ENCODE measurements around the gene PSMD14. TPM values are rescaled to one million over a fixed set of nuclear protein-coding genes. Genes with fewer than 3 reads are reported as not detected.
"Not testable (repeated sequence)": the region's sequence is repeated elsewhere in the genome, so short reads cannot be mapped to it uniquely, and the experiment has no call there.

Gene PSMD14
- 103 and 113 TPM in 2 replicates for total RNA-seq

GRCh38 chr2:161308178-161308955 is at the start of gene PSMD14:
Gene PSMD14, plus strand, starts transcription at chr2:161308425. Its CDS starts 10,401 bp downstream, at chr2:161318826.
- H3K4me3 Mint-ChIP-seq, result peak within 1 kb of the TSS; percentile 91
- peaks cover 5% of the 10 kb centered on the region for H3K27me3 Mint-ChIP-seq (ENCODE audit: insufficient read depth)
- H3K9me3 Mint-ChIP-seq, result peaks cover 5% of the 10 kb centered on the region
- intact Hi-C loops (cut with micrococcal nuclease), result loop anchor here (1.0 to 10.0 kb wide), 10 partner anchors 64 to 1596 kb away; partner anchors contain the start of genes IFIH1, MARCHF7, RBMS1 and TANK
- H3K27ac Mint-ChIP-seq, result peak within 1 kb of the TSS; percentile 94
- peaks cover 33% of the 10 kb centered on the region for H3K4me1 Mint-ChIP-seq (ENCODE audit: low read depth)
- H3K36me3 Mint-ChIP-seq (ENCODE audit: low read depth), result peaks cover 25% of the 10 kb centered on the region
- DNase-seq (ENCODE audit: low spot score), result peak; percentile 90

GRCh38 chr2:161265874-161266273 is 42.4 kb upstream of the PSMD14 start:
- Mint-ChIP-seq H3K4me3 (no peak overlapping the region), H3K27ac (no peak overlapping the region), H3K9me3 (no peaks in the 10 kb centered on the region), H3K36me3 (ENCODE audit: low read depth) (no peaks in the 10 kb centered on the region), H3K27me3 (ENCODE audit: insufficient read depth) (peaks cover 19% of the 10 kb centered on the region), H3K4me1 (ENCODE audit: low read depth) (no peaks in the 10 kb centered on the region)
- intact Hi-C loops (cut with micrococcal nuclease), result no loop called here
- no peak for DNase-seq (ENCODE audit: low spot score)

- intact Hi-C loops (cut with micrococcal nuclease), result no loop called here
- Mint-ChIP-seq H3K4me1 (ENCODE audit: low read depth) (peaks cover 5% of the 10 kb centered on the region), H3K4me3 (no peak overlapping the region), H3K9me3 (no peaks in the 10 kb centered on the region), H3K27me3 (ENCODE audit: insufficient read depth) (peaks cover 16% of the 10 kb centered on the region), H3K27ac (no peak overlapping the region), H3K36me3 (ENCODE audit: low read depth) (no peaks in the 10 kb centered on the region)
- no peak for DNase-seq (ENCODE audit: low spot score)
Measured at GRCh38 chr2:161269111-161269510, 39.1 kb upstream of the PSMD14 start.

- no peak overlapping the region for H3K27ac Mint-ChIP-seq
- intact Hi-C loops (cut with micrococcal nuclease), result loop anchor here (1.0 to 10.0 kb wide), 8 partner anchors 22 to 852 kb away; partner anchors contain the start of gene TANK
- H3K4me1 Mint-ChIP-seq (ENCODE audit: low read depth), result peaks cover 5% of the 10 kb centered on the region
- no peaks in the 10 kb centered on the region for H3K36me3 Mint-ChIP-seq (ENCODE audit: low read depth)
- H3K4me3 Mint-ChIP-seq, result no peak overlapping the region
- H3K27me3 Mint-ChIP-seq (ENCODE audit: insufficient read depth), result peaks cover 25% of the 10 kb centered on the region
- no peak for DNase-seq (ENCODE audit: low spot score)
- no peaks in the 10 kb centered on the region for H3K9me3 Mint-ChIP-seq
Measured at GRCh38 chr2:161273038-161273760, 35.0 kb upstream of the PSMD14 start.

- H3K4me3 Mint-ChIP-seq; H3K4me1 Mint-ChIP-seq (ENCODE audit: low read depth); H3K9me3 Mint-ChIP-seq; H3K36me3 Mint-ChIP-seq (ENCODE audit: low read depth); DNase-seq (ENCODE audit: low spot score); H3K27ac Mint-ChIP-seq: not testable (repeated sequence)
- H3K27me3 Mint-ChIP-seq (ENCODE audit: insufficient read depth), result peaks cover 19% of the 10 kb centered on the region
- intact Hi-C loops (cut with micrococcal nuclease), result loop anchor here (10.0 kb wide), 2 partner anchors 284 to 846 kb away; no protein-coding TSS in a partner anchor
Measured at GRCh38 chr2:161278564-161279229, 29.5 kb upstream of the PSMD14 start.

- H3K27ac Mint-ChIP-seq; H3K4me3 Mint-ChIP-seq; DNase-seq (ENCODE audit: low spot score); H3K4me1 Mint-ChIP-seq (ENCODE audit: low read depth); H3K36me3 Mint-ChIP-seq (ENCODE audit: low read depth); H3K9me3 Mint-ChIP-seq: not testable (repeated sequence)
- H3K27me3 Mint-ChIP-seq (ENCODE audit: insufficient read depth), result peaks cover 24% of the 10 kb centered on the region
- intact Hi-C loops (cut with micrococcal nuclease), result loop anchor here (10.0 kb wide), 2 partner anchors 285 to 845 kb away; no protein-coding TSS in a partner anchor
Measured at GRCh38 chr2:161279230-161279815, 28.9 kb upstream of the PSMD14 start.

- intact Hi-C loops (cut with micrococcal nuclease); H3K9me3 Mint-ChIP-seq; H3K27ac Mint-ChIP-seq; H3K36me3 Mint-ChIP-seq (ENCODE audit: low read depth); H3K4me3 Mint-ChIP-seq; H3K4me1 Mint-ChIP-seq (ENCODE audit: low read depth); DNase-seq (ENCODE audit: low spot score): not testable (repeated sequence)
- peaks cover 21% of the 10 kb centered on the region for H3K27me3 Mint-ChIP-seq (ENCODE audit: insufficient read depth)
Measured at GRCh38 chr2:161280906-161281323, 27.3 kb upstream of the PSMD14 start.

GRCh38 chr2:161281615-161282310 is 26.5 kb upstream of the PSMD14 start:
- not testable (repeated sequence) for H3K4me3 Mint-ChIP-seq

GRCh38 chr2:161282311-161282644 is 25.9 kb upstream of the PSMD14 start:
- intact Hi-C loops (cut with micrococcal nuclease); H3K4me1 Mint-ChIP-seq (ENCODE audit: low read depth); H3K9me3 Mint-ChIP-seq: not testable (repeated sequence)

More at GRCh38 chr2:161281615-161282310, 26.5 kb upstream of the PSMD14 start:
- peaks cover 21% of the 10 kb centered on the region for H3K27me3 Mint-ChIP-seq (ENCODE audit: insufficient read depth)
- DNase-seq (ENCODE audit: low spot score); H3K36me3 Mint-ChIP-seq (ENCODE audit: low read depth); H3K9me3 Mint-ChIP-seq; H3K4me1 Mint-ChIP-seq (ENCODE audit: low read depth); H3K27ac Mint-ChIP-seq; intact Hi-C loops (cut with micrococcal nuclease): not testable (repeated sequence)

GRCh38 chr2:161283926-161284325 is 24.3 kb upstream of the PSMD14 start:
- intact Hi-C loops (cut with micrococcal nuclease), result no loop called here
- Mint-ChIP-seq H3K27ac (no peak overlapping the region), H3K27me3 (ENCODE audit: insufficient read depth) (peaks cover 17% of the 10 kb centered on the region), H3K36me3 (ENCODE audit: low read depth) (peaks cover 2% of the 10 kb centered on the region), H3K4me1 (ENCODE audit: low read depth) (no peaks in the 10 kb centered on the region), H3K9me3 (no peaks in the 10 kb centered on the region), H3K4me3 (no peak overlapping the region)
- DNase-seq (ENCODE audit: low spot score), result no peak

More at GRCh38 chr2:161282311-161282644, 25.9 kb upstream of the PSMD14 start:
- H3K4me3 Mint-ChIP-seq; DNase-seq (ENCODE audit: low spot score); H3K27ac Mint-ChIP-seq; H3K36me3 Mint-ChIP-seq (ENCODE audit: low read depth): not testable (repeated sequence)
- H3K27me3 Mint-ChIP-seq (ENCODE audit: insufficient read depth), result peaks cover 19% of the 10 kb centered on the region

GRCh38 chr2:161303535-161304050 is 4.6 kb upstream of the PSMD14 start:
- intact Hi-C loops (cut with micrococcal nuclease), result loop anchor here (10.0 kb wide), 1 partner anchor 809 kb away; the partner anchor contains the start of gene RBMS1
- peaks cover 17% of the 10 kb centered on the region for H3K4me1 Mint-ChIP-seq (ENCODE audit: low read depth)
- peaks cover 11% of the 10 kb centered on the region for H3K36me3 Mint-ChIP-seq (ENCODE audit: low read depth)
- H3K27me3 Mint-ChIP-seq (ENCODE audit: insufficient read depth), result peaks cover 25% of the 10 kb centered on the region
- no peak for DNase-seq (ENCODE audit: low spot score)
- no peak overlapping the region for H3K27ac Mint-ChIP-seq
- H3K4me3 Mint-ChIP-seq, result no peak overlapping the region
- peaks cover 8% of the 10 kb centered on the region for H3K9me3 Mint-ChIP-seq

GRCh38 chr2:161306919-161307318 is 1.3 kb upstream of the PSMD14 start:
- H3K9me3 Mint-ChIP-seq, result peaks cover 8% of the 10 kb centered on the region
- H3K27ac Mint-ChIP-seq, result no peak overlapping the region
- peak overlapping the region; percentile 91 for H3K4me3 Mint-ChIP-seq
- intact Hi-C loops (cut with micrococcal nuclease), result loop anchor here (5.0 to 10.0 kb wide), 3 partner anchors 230 to 812 kb away; partner anchors contain the start of gene RBMS1
- H3K27me3 Mint-ChIP-seq (ENCODE audit: insufficient read depth), result peaks cover 14% of the 10 kb centered on the region
- no peak for DNase-seq (ENCODE audit: low spot score)
- peaks cover 19% of the 10 kb centered on the region for H3K36me3 Mint-ChIP-seq (ENCODE audit: low read depth)
- H3K4me1 Mint-ChIP-seq (ENCODE audit: low read depth), result peaks cover 27% of the 10 kb centered on the region
